GM18499 (cell line): ENCODE data around the gene ORMDL2.
A peak's percentile ranks its signal among the peaks of the same experiment; 100 is the strongest.
"Not testable (repeated sequence)": the region's sequence is repeated elsewhere in the genome, so short reads cannot be mapped to it uniquely, and the experiment has no call there.

Source experiments
- ATAC-seq: cut with Tn5 transposase; IDR thresholded peaks from one replicate; pipeline ENCODE4 v1.9.1; 2021; ENCODE audit warnings: moderate number of reproducible peaks; ENCODE audit not compliant: insufficient read depth, unreplicated experiment

Gene ORMDL2

DNA sequence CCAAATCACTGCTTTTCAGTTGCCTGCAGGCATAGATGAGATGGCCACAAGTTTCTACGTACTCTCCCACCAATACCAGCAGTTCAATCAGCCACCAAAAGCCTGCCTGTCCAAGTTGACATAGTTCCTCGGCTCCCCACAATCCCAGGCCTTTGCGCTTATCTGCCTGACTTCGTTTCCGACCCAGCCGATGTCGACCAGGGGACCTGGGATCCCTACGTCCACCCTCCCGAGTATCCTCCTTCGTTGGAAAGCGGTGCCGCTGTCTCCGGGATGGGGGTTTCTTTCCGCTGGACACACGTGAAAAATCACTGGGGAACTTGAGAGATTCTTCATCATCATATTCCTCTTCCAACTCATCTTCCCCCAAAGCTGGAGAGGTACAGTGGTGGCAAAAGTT, 10.0 kb downstream of the ORMDL2 start:
- no peak for ATAC-seq

- ATAC-seq = no peak
Measured at GRCh38 chr12:55828357-55828756, 10.5 kb downstream of the ORMDL2 start.

DNA sequence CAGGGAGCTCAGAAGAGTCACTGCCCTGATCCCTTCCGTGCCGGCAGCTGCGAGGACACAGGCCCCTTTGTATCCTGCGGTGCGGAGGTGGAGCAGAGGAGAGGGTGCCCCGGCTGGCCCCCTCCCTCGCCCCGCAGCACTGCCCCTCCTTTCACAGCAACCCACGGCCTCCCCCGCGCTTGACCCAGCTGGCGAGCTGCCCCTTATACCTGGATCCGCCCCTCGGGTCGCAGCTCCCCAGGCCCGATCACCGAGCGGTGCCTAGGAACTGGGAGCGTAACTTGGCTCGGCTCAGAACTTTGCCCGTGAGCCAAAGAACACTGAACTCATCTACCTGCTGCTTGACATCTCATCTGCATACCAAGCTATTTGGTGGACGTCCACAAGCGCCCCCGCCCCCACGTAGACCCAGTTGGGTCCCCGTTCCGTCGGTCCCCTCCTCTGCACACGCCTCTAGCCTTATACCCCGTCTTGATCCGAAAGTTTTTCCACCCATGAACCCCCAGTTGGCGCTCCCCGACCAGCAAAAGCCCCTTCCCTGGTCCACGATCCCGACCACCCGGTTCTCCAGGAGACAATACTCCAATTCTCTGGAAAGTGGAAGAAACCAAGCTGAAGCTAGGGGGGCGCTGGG, 12.2 kb downstream of the ORMDL2 start:
- ATAC-seq = peak; percentile 4

DNA sequence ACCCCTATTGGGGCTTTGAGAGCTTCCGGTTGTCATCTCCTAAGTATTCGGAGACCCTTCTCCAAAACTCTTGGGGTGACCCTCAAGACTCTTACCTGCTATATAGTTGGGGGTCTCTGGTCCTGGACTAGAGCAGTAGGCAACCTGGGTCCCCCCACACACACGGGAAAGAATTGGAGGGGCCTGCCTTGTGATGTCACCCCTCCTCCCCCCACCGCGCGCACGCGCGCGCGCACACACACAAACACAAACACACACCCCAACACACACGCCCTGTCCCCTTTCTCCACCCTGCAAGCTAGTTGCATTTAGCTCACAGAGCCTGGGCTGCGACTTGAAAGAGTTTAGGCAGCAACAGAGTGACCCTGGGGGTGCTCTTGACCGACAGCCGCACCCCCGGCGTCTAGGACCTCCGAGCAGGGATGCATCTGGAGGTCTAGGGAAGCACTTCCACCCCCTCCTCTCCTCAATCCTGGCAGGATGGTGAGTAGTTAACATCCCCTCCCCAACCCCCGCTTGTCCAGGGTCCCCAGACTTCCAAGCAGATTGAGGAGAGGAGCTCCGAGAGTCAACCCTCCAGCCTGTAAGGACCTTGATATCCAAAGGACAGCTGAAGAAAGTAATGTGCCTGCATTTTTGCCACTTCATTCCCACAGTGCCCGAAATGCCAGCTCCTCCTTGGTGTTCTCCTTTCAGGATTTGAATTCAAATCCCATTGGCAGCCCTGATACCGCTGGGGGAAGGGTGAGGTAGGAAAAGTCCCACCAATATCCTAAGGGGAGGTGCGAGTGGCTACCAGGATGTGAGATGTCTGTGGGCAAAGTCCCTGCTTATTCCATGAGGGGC, 13.0 kb downstream of the ORMDL2 start:
- ATAC-seq = no peak

- no peak for ATAC-seq
Measured at GRCh38 chr12:55831447-55831815, 13.6 kb downstream of the ORMDL2 start.

- no peak for ATAC-seq
Measured at GRCh38 chr12:55833056-55833455, 15.2 kb downstream of the ORMDL2 start.

- ATAC-seq = not testable (repeated sequence)
Measured at GRCh38 chr12:55834400-55834799, 16.6 kb downstream of the ORMDL2 start.

DNA sequence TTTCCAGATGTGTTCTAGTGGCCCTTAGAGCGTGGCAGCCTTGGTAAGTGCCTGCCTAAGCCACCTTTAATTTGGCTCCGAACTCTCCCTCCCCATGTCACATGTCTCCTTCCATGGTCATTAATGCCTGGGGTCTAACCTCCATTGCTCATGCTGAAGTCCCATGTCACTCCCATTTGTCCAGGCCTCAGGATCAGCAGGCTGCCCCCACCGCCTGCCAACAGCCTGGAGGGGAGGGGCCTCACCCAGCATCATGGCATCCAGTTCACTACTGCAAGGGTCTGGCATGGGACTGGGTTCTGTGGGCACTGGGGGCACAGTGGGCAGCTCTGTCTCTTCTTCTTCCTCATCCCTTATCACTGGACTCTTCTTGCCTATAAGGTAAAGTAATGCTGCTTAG, 20.5 kb downstream of the ORMDL2 start:
- no peak for ATAC-seq

DNA sequence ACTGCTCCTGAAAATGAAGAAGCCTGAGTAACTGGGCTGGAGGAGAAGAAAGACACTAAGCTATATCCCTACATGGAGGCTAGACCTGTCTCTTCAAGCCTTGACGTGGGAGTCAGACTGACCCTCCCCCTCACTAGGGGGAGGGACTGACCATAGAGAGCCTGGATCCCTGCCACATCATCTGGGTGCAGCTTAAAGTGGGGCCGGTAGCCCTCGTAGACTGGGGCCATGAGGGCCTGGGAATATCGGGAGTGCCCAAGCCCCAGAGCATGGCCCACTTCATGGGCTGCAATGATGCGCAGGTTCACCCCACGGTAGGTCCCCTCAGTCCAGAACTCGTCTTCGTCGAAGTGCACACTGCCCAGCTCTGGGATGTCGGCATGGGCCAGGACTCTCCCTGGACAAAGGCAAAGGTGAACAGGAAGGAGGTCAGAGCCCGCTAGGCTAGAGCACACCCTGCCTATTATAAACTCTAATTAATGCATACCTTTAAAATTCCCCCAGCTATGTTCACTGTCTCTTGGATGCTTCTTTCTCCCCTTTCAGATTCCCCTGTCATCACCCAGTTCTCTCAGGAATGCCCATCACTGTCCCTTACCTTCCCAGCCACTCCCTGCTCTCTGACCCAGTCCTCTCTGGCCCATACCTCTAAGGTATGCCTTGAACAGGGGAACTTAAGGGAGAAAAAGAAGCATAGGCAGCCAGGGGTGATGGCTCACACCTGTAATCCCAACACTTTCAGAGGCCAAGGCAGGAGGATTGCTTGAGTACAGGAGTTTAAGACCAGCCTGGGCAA, 21.7 kb downstream of the ORMDL2 start:
- ATAC-seq = no peak

GRCh38 chr12:55840581-55841351, 22.9 kb downstream of the ORMDL2 start:
- no peak for ATAC-seq

DNA sequence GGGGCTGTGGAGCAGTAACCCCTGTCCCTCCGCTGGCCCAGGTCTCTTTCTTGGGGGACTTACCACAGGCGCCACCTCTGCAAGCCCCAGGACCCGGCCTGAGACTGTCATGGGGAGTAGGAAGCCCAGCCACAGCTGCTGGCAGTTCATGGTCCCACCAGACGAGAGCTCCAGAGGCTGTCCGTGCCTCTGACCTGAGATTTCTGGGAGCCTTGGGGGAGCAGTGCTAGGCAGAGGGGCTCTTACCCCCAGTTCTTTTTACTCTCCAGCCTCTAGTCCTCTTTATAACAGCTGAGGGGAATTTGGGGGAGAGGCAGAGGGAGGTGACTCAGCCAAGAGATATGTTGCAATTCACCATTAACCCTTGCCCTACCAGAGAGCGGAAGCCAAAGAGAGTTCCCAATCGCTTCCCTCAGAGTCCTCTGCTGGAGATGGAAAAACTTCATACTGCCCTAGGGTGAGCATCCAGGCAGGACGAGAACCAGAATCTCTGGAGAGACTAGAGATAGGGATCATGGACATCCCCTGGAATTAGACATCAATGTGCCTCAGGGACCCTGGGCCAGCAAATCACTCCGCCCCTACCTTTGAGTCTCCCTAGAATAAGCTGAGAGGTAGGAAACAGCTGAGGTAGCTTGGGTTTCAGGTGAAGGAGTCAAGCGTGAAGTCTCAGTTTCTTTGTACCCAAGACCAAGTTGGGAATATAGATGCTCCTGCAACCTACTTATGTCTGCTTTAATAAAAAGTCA, 25.0 kb downstream of the ORMDL2 start, which contains the start of gene MMP19:
Gene MMP19 (minus strand): TSS at position 256 of the 749 bp plus-strand sequence. CDS start 106 bp downstream, at position 150.
- no peak for ATAC-seq

GRCh38 chr12:55843431-55843830, 25.6 kb downstream of the ORMDL2 start:
- ATAC-seq = no peak

DNA sequence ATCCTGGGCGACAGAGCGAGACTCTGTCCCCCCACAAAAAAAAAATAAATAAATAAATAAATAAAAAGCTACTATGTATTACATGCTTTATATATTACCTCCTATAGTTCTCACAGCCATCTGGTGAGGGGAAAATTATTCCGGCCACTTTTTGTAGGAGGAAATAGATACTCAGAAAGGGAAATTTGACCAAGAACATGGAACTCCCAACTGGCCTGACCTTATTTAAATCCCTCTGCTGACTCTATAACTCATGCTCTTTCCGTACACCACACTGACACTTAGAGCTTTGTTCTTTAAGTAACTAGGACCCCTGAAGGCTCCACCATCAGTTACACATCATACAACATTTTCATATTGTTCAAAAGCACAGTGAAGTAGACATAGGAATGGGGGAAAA, 27.1 kb downstream of the ORMDL2 start:
- ATAC-seq = no peak

DNA sequence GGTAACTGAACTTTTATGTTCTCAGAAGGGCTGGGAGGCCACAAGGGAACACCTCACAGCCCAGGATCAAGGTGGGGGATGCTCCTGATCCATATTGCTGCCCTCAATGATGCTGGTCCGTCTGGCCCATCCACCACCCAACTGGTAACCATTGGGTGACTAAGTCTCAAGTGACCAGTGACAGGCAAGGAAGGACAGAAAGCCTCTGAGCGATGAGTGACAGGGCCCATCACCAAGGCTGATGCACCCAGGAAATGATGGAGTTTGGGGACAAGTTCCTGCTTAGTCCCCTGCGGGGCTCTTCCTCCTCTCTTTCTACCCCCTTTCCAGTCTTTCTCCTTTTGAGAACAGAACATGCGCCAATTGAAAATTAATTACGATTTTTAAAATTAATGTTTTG, 27.5 kb downstream of the ORMDL2 start:
- ATAC-seq = no peak

DNA sequence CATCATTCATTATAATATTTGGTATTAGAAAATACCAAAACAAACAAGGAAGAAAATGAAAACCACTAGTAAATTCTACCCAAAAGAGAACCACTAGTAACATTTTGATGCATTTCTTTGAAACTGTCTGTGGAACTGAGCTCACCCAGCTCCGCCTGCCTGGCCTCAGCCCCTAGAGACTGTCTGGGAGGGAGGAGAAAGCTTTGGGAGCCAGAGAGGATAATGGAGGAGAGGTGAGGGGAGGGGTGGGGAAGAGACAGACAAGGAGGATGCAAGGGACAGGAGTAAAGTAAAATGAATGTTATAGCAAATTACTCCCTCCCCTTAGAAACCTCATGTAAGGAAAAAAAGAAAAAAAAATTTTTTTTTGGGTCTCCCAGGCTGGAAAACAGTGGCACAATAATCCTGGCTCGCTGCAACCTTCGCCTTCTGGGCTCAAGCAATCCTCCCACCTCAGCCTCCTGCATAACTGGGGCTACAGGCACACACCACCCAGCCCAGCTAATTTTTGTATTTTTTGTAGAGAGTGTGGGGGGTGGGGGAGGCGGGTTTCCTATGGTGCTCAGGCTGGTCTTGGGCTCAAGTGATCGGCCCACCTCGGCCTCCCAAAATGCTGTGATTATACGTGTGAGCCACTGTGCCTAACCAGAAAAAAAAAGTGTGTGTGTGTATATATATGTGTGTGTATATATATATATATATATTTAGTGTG, 28.1 kb downstream of the ORMDL2 start:
- no peak for ATAC-seq

DNA sequence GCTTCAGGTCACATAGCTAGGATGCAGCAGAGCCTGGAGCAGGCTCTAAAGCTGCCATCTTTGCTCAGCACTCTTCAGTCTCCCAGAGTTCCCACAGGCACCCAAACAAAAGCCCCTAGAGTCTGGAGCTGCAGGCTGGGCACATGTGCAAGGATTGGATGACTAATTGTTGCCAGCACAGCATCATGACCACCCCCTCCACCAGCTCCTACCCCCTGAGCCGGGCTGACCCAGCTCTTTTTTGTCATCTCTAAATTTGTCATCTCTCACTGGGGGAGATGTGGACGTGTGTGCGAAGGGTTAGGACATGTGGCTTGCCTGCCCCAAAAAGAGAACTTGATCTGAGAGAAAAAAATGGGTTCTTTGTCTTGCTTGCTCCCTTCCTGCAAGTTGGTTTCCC, 29.2 kb downstream of the ORMDL2 start:
- no peak for ATAC-seq

DNA sequence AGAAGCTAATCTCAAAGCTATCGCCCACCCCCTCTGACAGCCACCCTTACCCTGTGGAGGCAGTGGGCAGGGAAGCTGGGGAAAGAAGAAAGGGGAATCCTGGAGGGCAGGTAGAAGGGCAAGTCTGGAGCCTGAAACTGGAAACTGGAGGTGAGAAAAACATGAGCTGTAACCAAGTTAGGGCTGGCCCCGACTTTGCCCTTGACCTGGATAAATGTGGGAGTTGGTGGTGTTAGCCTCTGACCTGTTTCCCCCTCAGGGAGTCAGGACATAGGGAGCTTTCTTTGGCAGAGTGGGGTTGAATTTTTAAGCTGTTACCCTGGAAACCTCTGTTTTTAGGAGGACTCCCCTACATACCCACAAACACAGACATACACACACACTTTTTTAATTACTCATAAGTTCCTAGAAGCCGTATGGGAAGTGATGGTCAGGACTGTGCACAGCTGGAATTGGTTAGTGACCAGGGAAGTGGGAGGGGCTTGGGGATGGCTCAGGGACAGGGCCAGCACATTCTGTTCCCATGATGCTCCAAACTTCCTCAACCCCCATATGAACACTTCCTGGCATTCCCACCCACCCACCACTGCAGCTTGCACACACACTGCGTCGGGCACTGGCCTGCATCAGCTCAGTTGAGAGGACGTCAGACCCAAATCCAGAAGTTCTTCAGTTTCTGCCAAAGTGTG, 29.9 kb downstream of the ORMDL2 start:
- no peak for ATAC-seq

- no peak for ATAC-seq
Measured at GRCh38 chr12:55849616-55850343, 31.9 kb downstream of the ORMDL2 start.
